HepG2 (cell line): ENCODE measurements around the gene SAMD10. TPM values are rescaled to one million over a fixed set of nuclear protein-coding genes. Genes with fewer than 3 reads are reported as not detected.
A peak's percentile ranks its signal among the peaks of the same experiment; 100 is the strongest.

Experiments
- ATAC-seq: fragments of 200-7000 bp; cut with Tn5 transposase; 3 replicates; pipeline ENCODE4 v1.9.1; 2020; ENCODE audit warnings: mild to moderate bottlenecking, moderate library complexity
- BruUV-seq: library from RNA; stranded (reverse); fragments of 400-500 nt; replicated peaks from 2 replicates; lab custom pipeline; 2021; lab: Mats Ljungman, UMichigan
- CTCF ChIA-PET: fragments of 300-600 bp; formaldehyde crosslinking; extraction: SDS; loops from one replicate; lab custom pipeline; 2021; ENCODE audit warnings: low total read pairs, inconsistent platforms, low intra/inter-chr PET ratio; lab: Yijun Ruan, JAX
- POLR2A ChIA-PET: fragments of 350-600 bp; sonication (Branson Sonifier 250); formaldehyde crosslinking; loops from one replicate; lab custom pipeline; 2020; ENCODE audit warnings: antibody characterized with exemption, inconsistent platforms; lab: Yijun Ruan, JAX
- DNase-seq: peaks from one replicate; pipeline ENCODE4 v3.0.0-alpha.2; 2015; ENCODE audit warnings: low spot score
- FAIRE-seq: peaks from 3 replicates; lab custom pipeline; 2011; peaks lifted over from hg19 to GRCh38; lab: Jason Lieb, UNC
- H2AFZ ChIP-seq: one replicate; pipeline ENCODE4 v1.6.1; 2011; ENCODE audit warnings: low read length, inconsistent platforms
- H3K27ac ChIP-seq: fragments of 300-600 bp; 3 replicates; pipeline ENCODE4 v1.8.0; 2011; ENCODE audit warnings: mixed run types, mild to moderate bottlenecking, mixed read lengths, low read length, inconsistent platforms; ENCODE audit not compliant: insufficient read depth; ENCODE audit errors: extremely low read length
- H3K27me3 ChIP-seq, 2 experiments: fragments of 200-600 bp in 1 of 2; 2 replicates in 1 of 2; 3 replicates in 1 of 2; pipeline versions ENCODE4 v1.6.0 to v1.8.0; 2011; ENCODE audit warnings: low read length in 2 of 2, mild to moderate bottlenecking in 2 of 2, moderate library complexity in 2 of 2, inconsistent platforms in 1 of 2; ENCODE audit not compliant: insufficient read depth in 2 of 2, control insufficient read depth in 1 of 2
- H3K36me3 ChIP-seq, 2 experiments: fragments of 200-600 bp in 1 of 2; replicated peaks in 1 of 2; 2 replicates in 1 of 2; 3 replicates in 1 of 2; pipeline versions ENCODE4 v1.5.1 to v1.8.0; 2011; ENCODE audit warnings: low read length in 2 of 2, inconsistent platforms in 1 of 2; ENCODE audit not compliant: insufficient read depth in 2 of 2, control insufficient read depth in 1 of 2
- H3K4me1 ChIP-seq: 2 replicates; pipeline ENCODE4 v1.5.1; 2012; ENCODE audit warnings: low read length, inconsistent platforms; ENCODE audit not compliant: insufficient read depth
- H3K4me2 ChIP-seq: 2 replicates; pipeline ENCODE4 v1.6.0; 2011; ENCODE audit warnings: low read depth, low read length, inconsistent platforms
- H3K4me3 ChIP-seq, 3 experiments: fragments of 200-600 bp in 1 of 3; sonication (generic), shearing (Covaris generic) in 1 of 3; replicated peaks in 1 of 3; 2 replicates each; pipeline ENCODE4 v1.5.1; 2011 to 2016; ENCODE audit warnings: low read length in 3 of 3, inconsistent platforms in 2 of 3, low read depth in 2 of 3, mild to moderate bottlenecking in 2 of 3, control low read depth in 1 of 3, mixed read lengths in 1 of 3; ENCODE audit not compliant: insufficient read depth in 1 of 3
- H3K79me2 ChIP-seq: one replicate; pipeline ENCODE4 v1.6.1; 2011; ENCODE audit warnings: low read length, inconsistent platforms; ENCODE audit not compliant: insufficient read depth
- H3K9ac ChIP-seq: 2 replicates; pipeline ENCODE4 v1.6.0; 2011; ENCODE audit warnings: mild to moderate bottlenecking, low read depth, low read length, inconsistent platforms; ENCODE audit not compliant: insufficient read depth
- H3K9me3 ChIP-seq: 2 replicates; pipeline ENCODE4 v1.5.1; 2012; ENCODE audit warnings: mild to moderate bottlenecking, low read length
- H4K20me1 ChIP-seq: 2 replicates; pipeline ENCODE4 v1.6.0; 2011; ENCODE audit warnings: inconsistent platforms, mild to moderate bottlenecking, low read length, moderate library complexity; ENCODE audit not compliant: insufficient read depth
- BCL3 ChIP-seq: sonication (generic); formaldehyde crosslinking; IDR thresholded peaks from 2 replicates; pipeline ENCODE4 v1.5.1; 2020; ENCODE audit warnings: mild to moderate bottlenecking, missing genetic modification reagents, moderate library complexity
- DBP ChIP-seq: sonication (generic); formaldehyde crosslinking; IDR thresholded peaks from 2 replicates; pipeline ENCODE4 v1.4.0; 2020; ENCODE audit warnings: missing genetic modification reagents; ENCODE audit errors: not compliant biosample characterization
- PCBP1 ChIP-seq: fragments of 200-400 bp; formaldehyde crosslinking; IDR thresholded peaks from 2 replicates; pipeline ENCODE4 v1.6.1; 2017; ENCODE audit warnings: mild to moderate bottlenecking, low read depth, low read length, borderline replicate concordance
- ZBTB2 ChIP-seq: sonication (generic); formaldehyde crosslinking; IDR thresholded peaks from 2 replicates; pipeline ENCODE4 v1.8.0; 2022; ENCODE audit warnings: low read depth, missing genetic modification reagents
- ZFP91 ChIP-seq: sonication (generic); formaldehyde crosslinking; IDR thresholded peaks from 2 replicates; pipeline ENCODE4 v1.9.0; 2022; ENCODE audit warnings: missing genetic modification reagents, mild to moderate bottlenecking, borderline replicate concordance
- ZNF782 ChIP-seq: sonication (generic); formaldehyde crosslinking; IDR thresholded peaks from 2 replicates; pipeline ENCODE4 v1.4.0; 2020; ENCODE audit warnings: missing genetic modification reagents, mild to moderate bottlenecking, borderline replicate concordance
- WGBS: methylation state at CpG from one replicate; pipeline ENCODE4 v1.1.6; 2017; ENCODE audit warnings: low lambda C conversion rate; 5-methylcytosine and 5-hydroxymethylcytosine counted together
- in situ Hi-C: cut with HindIII; loops from 2 replicates; pipeline ENCODE4 v1.10.0; 2017; ENCODE audit warnings: low pct_unique_long_range_greater_than_20kb; ENCODE audit not compliant: extremely low pct_ligation_motif_present
- intact Hi-C: fragments of 100-400 bp; cut with micrococcal nuclease; formaldehyde crosslinking; loops from one replicate; pipeline ENCODE4 v1.10.0; 2022; ENCODE audit not compliant: unreplicated experiment
- polyA plus RNA-seq, 8 experiments: library from polyadenylated mRNA; depleted of rRNA in 3 of 8; stranded (reverse) in 7 of 8; unstranded in 1 of 8; fragments of >200 nt; fragmentation: Illumina TruSeq in 4 of 8; extraction: Trizol in 4 of 8; gene quantifications; 2 replicates each; pipeline versions ENCODE4 v1.2.1 to v1.2.3, GENCODE V29; 2011 to 2016; ENCODE audit warnings: low read depth in 4 of 8, missing spikeins in 1 of 8, mixed read lengths in 1 of 8; ENCODE audit not compliant: insufficient read depth in 1 of 8
- total RNA-seq, 5 experiments: library from RNA; depleted of rRNA; stranded (reverse); fragments of >200 nt; fragmentation: Illumina TruSeq; extraction: Trizol; gene quantifications; 2 replicates each; pipeline ENCODE4 v1.2.3, GENCODE V29; 2016; ENCODE audit warnings: low read depth in 1 of 5

Gene SAMD10
- total and polyA plus RNA-seq, 2 of the 13 experiments (the other 11 are each of a cell fraction or from before 2014, with no cell fraction given), result 6.1 to 11.0 TPM

- TF ChIP-seq ZNF782 (CRISPR knock-in tag), result 0 out of 2 replicates have a peak, but pooled peaks have one; percentile 44
Observed at GRCh38 chr20:63962426-63963347, 16.8 kb downstream of the SAMD10 start (continued).

- no peaks in the 10 kb centered on the region; the same call in 1 of the 2 replicates for H4K20me1 ChIP-seq
- DNase-seq (no peak), ATAC-seq (no peak), FAIRE-seq (no peak)
- intact Hi-C loops (loop anchor here (10.0 kb wide), 1 partner anchor 1597 kb away; the partner anchor contains the start of gene LAMA5), in situ Hi-C loops (no loop called here)
- H3K4me1 ChIP-seq, result peaks cover 24% of the 10 kb centered on the region
- no peak overlapping the region for H3K4me2 ChIP-seq
- BruUV-seq, result no TSS peak
- no peak overlapping the region for H2AFZ ChIP-seq
- 97% methylated on average over 26 of the region's 26 CpGs for WGBS
- 0 out of 2 replicates have a peak, but pooled peaks have one; percentile 26 for TF ChIP-seq PCBP1
- TF ChIP-seq DBP (CRISPR knock-in tag), result no peak
- peak; percentile 25; the same call in 1 of the 2 replicates for TF ChIP-seq ZFP91 (CRISPR knock-in tag)
- TF ChIP-seq ZBTB2, result no peak
- TF ChIP-seq BCL3, result no peak
- peaks cover 51 to 55% of the 10 kb centered on the region in 2 experiments; a peak in 4 of 5 replicates for H3K36me3 ChIP-seq
- ChIA-PET CTCF (no interaction called here), POLR2A (no interaction called here)
- H3K27ac ChIP-seq, result no peak overlapping the region
- no peaks in the 10 kb centered on the region for H3K79me2 ChIP-seq
- no peak overlapping the region for H3K4me3 ChIP-seq
- H3K9me3 ChIP-seq, result no peaks in the 10 kb centered on the region
- no peak overlapping the region for H3K9ac ChIP-seq
- no peaks in the 10 kb centered on the region for H3K27me3 ChIP-seq
Observed at GRCh38 chr20:63961664-63962425, 17.6 kb downstream of the SAMD10 start.
